HG03039 (cell line): Measurements from ENCODE around the gene NRP2.
A peak's percentile ranks its signal among the peaks of the same experiment; 100 is the strongest.

ENCODE experiments used
- ATAC-seq: cut with Tn5 transposase; IDR thresholded peaks from one replicate; pipeline ENCODE4 v1.9.1; 2021; ENCODE audit warnings: mild to moderate bottlenecking, moderate library complexity; ENCODE audit not compliant: unreplicated experiment

Gene NRP2

GRCh38 chr2:205686783-205687640 lies 4.7 kb downstream of the NRP2 start:
- no peak for ATAC-seq

GRCh38 chr2:205687641-205687956 lies 5.3 kb downstream of the NRP2 start:
- no peak for ATAC-seq

GRCh38 chr2:205688417-205689200 lies 6.3 kb downstream of the NRP2 start:
- ATAC-seq = no peak

GRCh38 chr2:205689820-205690219 lies 7.5 kb downstream of the NRP2 start:
- ATAC-seq = no peak

- ATAC-seq = no peak
These were observed 9.8 kb downstream of the NRP2 start for GRCh38 chr2:205692104-205692503.

GRCh38 chr2:205694256-205694655 lies 12.0 kb downstream of the NRP2 start:
- no peak for ATAC-seq

GRCh38 chr2:205695460-205695991 lies 13.2 kb downstream of the NRP2 start:
- ATAC-seq = no peak

GRCh38 chr2:205696331-205696926 lies 14.1 kb downstream of the NRP2 start:
- no peak for ATAC-seq

GRCh38 chr2:205696927-205697441 lies 14.7 kb downstream of the NRP2 start:
- no peak for ATAC-seq

GRCh38 chr2:205698286-205699268 lies 16.3 kb downstream of the NRP2 start:
- ATAC-seq = no peak

- ATAC-seq = no peak
These were observed 17.4 kb downstream of the NRP2 start for GRCh38 chr2:205699515-205700289.

- ATAC-seq = peak; percentile 65
These were observed 18.2 kb downstream of the NRP2 start for GRCh38 chr2:205700331-205701132.

GRCh38 chr2:205701509-205701908 lies 19.2 kb downstream of the NRP2 start:
- ATAC-seq = no peak

- no peak for ATAC-seq
These were observed 20.3 kb downstream of the NRP2 start for GRCh38 chr2:205702576-205702975.

GRCh38 chr2:205703471-205704126 lies 21.3 kb downstream of the NRP2 start:
- ATAC-seq = no peak

GRCh38 chr2:205704127-205704741 lies 21.9 kb downstream of the NRP2 start:
- no peak for ATAC-seq

- no peak for ATAC-seq
These were observed 23.4 kb downstream of the NRP2 start for GRCh38 chr2:205705511-205706349.
